Esophagus squamous epithelium (tissue), 4 donors: ENCODE data around the gene PADI6.

Experiments
- CTCF ChIP-seq, 6 experiments: fragments of 450-650 bp in 4 of 6; fragments of 200-600 bp in 2 of 6; sonication (generic) in 2 of 6; IDR thresholded peaks; one replicate each; pipeline ENCODE4 v1.5.1; 2016 to 2019; ENCODE audit warnings: antibody characterized with exemption in 6 of 6, mild to moderate bottlenecking in 4 of 6, moderate library complexity in 4 of 6
- POLR2A ChIP-seq, 4 donors: fragments of 450-650 bp; IDR thresholded peaks; one replicate each; pipeline ENCODE4 v1.6.1; 2017; ENCODE audit warnings: antibody characterized with exemption in 4 of 4, mild to moderate bottlenecking in 4 of 4, moderate library complexity in 3 of 4

- TF ChIP-seq POLR2A (IDR thresholded peaks at IDR 0.05) (no peak), CTCF (IDR thresholded peaks at IDR 0.05) (no peak)
These were observed 57.2 kb downstream of the PADI6 start for GRCh38 chr1:17429183-17429582.
